Testis (tissue), 3 donors: ENCODE data around the gene CD109. TPM values are rescaled to one million over a fixed set of nuclear protein-coding genes. Genes with fewer than 3 reads are reported as not detected.

Experiments used
- DNase-seq: peaks from one replicate; pipeline ENCODE4 v3.0.0-alpha.2; 2019
- H3K27ac ChIP-seq, 2 donors: fragments of 200-600 bp; sonication (generic); one replicate each; pipeline ENCODE4 v1.5.1; 2019
- H3K27me3 ChIP-seq: fragments of 200-600 bp; sonication (generic); one replicate; pipeline ENCODE4 v1.5.1; 2019
- H3K36me3 ChIP-seq: fragments of 200-600 bp; sonication (generic); one replicate; pipeline ENCODE4 v1.5.1; 2017; ENCODE audit warnings: low read depth; ENCODE audit errors: missing control alignments
- H3K4me1 ChIP-seq: fragments of 200-600 bp; sonication (generic); one replicate; pipeline ENCODE4 v1.5.1; 2019
- H3K4me3 ChIP-seq, 2 donors: fragments of 200-600 bp; sonication (generic); one replicate each; pipeline ENCODE4 v1.5.1; 2017 to 2019
- H3K9me3 ChIP-seq: fragments of 200-600 bp; sonication (generic); one replicate; pipeline ENCODE4 v1.5.1; 2017
- POLR2A ChIP-seq: fragments of 450-650 bp; IDR thresholded peaks from one replicate; pipeline ENCODE4 v1.6.1; 2017; ENCODE audit warnings: antibody characterized with exemption, mild to moderate bottlenecking, moderate library complexity
- WGBS, 2 donors: methylation state at CpG; one replicate each; pipeline ENCODE4 v1.1.5; 2018; 5-methylcytosine and 5-hydroxymethylcytosine counted together
- intact Hi-C: fragments of 100-400 bp; cut with DNase I; formaldehyde crosslinking; loops from one replicate; pipeline ENCODE4 v1.15.1; 2023; ENCODE audit warnings: low total_unique reads
- polyA plus RNA-seq: library from polyadenylated mRNA; stranded (reverse); fragments of 350-450 nt; fragmentation: Illumina TruSeq; extraction: RNeasy Lipid Tissue Mini Kit (QIAGEN cat#74804); gene quantifications from one replicate; pipeline ENCODE4 v1.2.3, GENCODE V29; 2014; ENCODE audit warnings: low read depth, low replicate concordance; ENCODE audit not compliant: insufficient read depth
- total RNA-seq, 2 donors: library from RNA; depleted of rRNA; stranded (reverse); fragments of >200 nt; gene quantifications; one replicate each; pipeline ENCODE4 v1.2.3, GENCODE V29; 2016
- TF ChIP-seq, protein P1 (sequence below), 3 experiments: fragments of 450-650 bp in 2 of 3; fragments of 200-600 bp in 1 of 3; sonication (generic) in 1 of 3; IDR thresholded peaks; one replicate each; pipeline ENCODE4 v1.5.1; 2016 to 2019; ENCODE audit warnings: antibody characterized with exemption in 3 of 3, mild to moderate bottlenecking in 2 of 3, moderate library complexity in 1 of 3

CD109 gene
- total and polyA plus RNA-seq, 3 donors from 2014 or later = 4.0 to 7.0 (median 5.4) TPM

GRCh38 chr6:73704260-73704659 is 8.3 kb downstream of the CD109 start:
- TF ChIP-seq, protein P1, sequence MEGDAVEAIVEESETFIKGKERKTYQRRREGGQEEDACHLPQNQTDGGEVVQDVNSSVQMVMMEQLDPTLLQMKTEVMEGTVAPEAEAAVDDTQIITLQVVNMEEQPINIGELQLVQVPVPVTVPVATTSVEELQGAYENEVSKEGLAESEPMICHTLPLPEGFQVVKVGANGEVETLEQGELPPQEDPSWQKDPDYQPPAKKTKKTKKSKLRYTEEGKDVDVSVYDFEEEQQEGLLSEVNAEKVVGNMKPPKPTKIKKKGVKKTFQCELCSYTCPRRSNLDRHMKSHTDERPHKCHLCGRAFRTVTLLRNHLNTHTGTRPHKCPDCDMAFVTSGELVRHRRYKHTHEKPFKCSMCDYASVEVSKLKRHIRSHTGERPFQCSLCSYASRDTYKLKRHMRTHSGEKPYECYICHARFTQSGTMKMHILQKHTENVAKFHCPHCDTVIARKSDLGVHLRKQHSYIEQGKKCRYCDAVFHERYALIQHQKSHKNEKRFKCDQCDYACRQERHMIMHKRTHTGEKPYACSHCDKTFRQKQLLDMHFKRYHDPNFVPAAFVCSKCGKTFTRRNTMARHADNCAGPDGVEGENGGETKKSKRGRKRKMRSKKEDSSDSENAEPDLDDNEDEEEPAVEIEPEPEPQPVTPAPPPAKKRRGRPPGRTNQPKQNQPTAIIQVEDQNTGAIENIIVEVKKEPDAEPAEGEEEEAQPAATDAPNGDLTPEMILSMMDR (IDR thresholded peaks at IDR 0.05) = no peak
- no peak for TF ChIP-seq POLR2A
- H3K36me3 ChIP-seq = no peaks in the 10 kb centered on the region
- no peaks in the 10 kb centered on the region for H3K27me3 ChIP-seq
- H3K4me1 ChIP-seq = no peaks in the 10 kb centered on the region
- WGBS, 2 donors = 87 to 88% methylated on average over 8 of the region's 8 CpGs
- no peaks in the 10 kb centered on the region for H3K9me3 ChIP-seq
- no peak overlapping the region for H3K4me3 ChIP-seq
- DNase-seq = no peak
- H3K27ac ChIP-seq = no peak overlapping the region
- intact Hi-C loops = no loop called here

GRCh38 chr6:73704798-73705197 is 8.8 kb downstream of the CD109 start:
- Histone ChIP-seq H3K4me1 (no peaks in the 10 kb centered on the region), H3K27me3 (no peaks in the 10 kb centered on the region), H3K27ac (no peak overlapping the region), H3K4me3 (no peak overlapping the region), H3K9me3 (no peaks in the 10 kb centered on the region), H3K36me3 (no peaks in the 10 kb centered on the region)
- TF ChIP-seq, protein P1 (IDR thresholded peaks at IDR 0.05) = no peak
- TF ChIP-seq POLR2A = no peak
- 69 to 78% methylated on average over 4 of the region's 4 CpGs for WGBS, 2 donors
- intact Hi-C loops = no loop called here
- DNase-seq = no peak

DNA sequence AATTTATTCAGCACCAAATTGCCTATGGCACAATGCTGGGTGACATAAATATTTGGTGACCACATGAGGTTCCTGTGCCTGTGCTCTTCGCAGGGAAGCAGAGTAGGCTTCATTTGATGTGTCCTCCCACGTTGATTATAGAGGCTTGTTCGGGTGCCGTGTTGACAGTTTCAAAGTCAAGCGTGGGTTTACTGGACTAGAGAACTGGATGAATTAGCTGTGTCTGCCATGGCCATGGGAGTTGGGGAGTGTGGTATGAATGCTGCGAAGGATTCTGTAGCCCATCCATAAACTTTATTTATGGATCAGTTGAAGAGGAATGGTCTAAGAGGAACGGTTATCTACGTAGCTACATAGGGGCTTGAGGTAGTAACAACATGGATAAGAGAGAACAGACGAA is 11.0 kb downstream of the CD109 start:
- TF ChIP-seq POLR2A = no peak
- TF ChIP-seq, protein P1 (IDR thresholded peaks at IDR 0.05) = no peak
- Histone ChIP-seq H3K4me3 (no peak overlapping the region), H3K4me1 (no peaks in the 10 kb centered on the region), H3K9me3 (no peaks in the 10 kb centered on the region), H3K27me3 (no peaks in the 10 kb centered on the region), H3K27ac (no peak overlapping the region), H3K36me3 (no peaks in the 10 kb centered on the region)
- WGBS, 2 donors = 90% methylated on average over 9 of the region's 9 CpGs
- no peak for DNase-seq
- intact Hi-C loops = no loop called here

- intact Hi-C loops = no loop called here
- no peaks in the 10 kb centered on the region for H3K36me3 ChIP-seq
- no peaks in the 10 kb centered on the region for H3K9me3 ChIP-seq
- no peaks in the 10 kb centered on the region for H3K27me3 ChIP-seq
- H3K4me1 ChIP-seq = no peaks in the 10 kb centered on the region
- H3K27ac ChIP-seq = no peak overlapping the region
- TF ChIP-seq, protein P1 (IDR thresholded peaks at IDR 0.05) = no peak
- TF ChIP-seq POLR2A = no peak
- H3K4me3 ChIP-seq = no peak overlapping the region
- 81 to 91% methylated on average over 2 of the region's 2 CpGs for WGBS, 2 donors
- no peak for DNase-seq
Observed at GRCh38 chr6:73710470-73710869, 14.5 kb downstream of the CD109 start.

DNA sequence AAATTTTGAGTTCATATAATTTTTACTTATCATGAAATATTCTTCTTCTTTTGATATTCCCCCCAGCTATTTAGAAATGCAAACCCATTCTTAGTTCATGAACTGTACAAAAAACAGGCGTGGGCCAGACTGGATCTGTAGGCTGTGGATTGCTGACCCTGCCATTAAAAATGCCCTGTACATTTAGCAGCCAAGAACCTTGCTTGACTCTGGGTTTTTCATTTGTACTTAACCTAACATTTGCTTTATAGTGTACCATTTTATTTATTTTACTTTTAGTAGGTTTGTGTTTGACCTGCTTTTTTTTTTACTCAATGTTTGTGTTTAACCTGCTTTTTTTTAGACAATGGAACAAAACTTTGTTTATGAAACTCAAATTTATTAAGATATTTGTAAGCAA is 14.9 kb downstream of the CD109 start:
- intact Hi-C loops = no loop called here
- no peaks in the 10 kb centered on the region for H3K36me3 ChIP-seq
- TF ChIP-seq POLR2A = no peak
- TF ChIP-seq, protein P1 (IDR thresholded peaks at IDR 0.05) = no peak
- no peak overlapping the region for H3K4me3 ChIP-seq
- no peak for DNase-seq
- no peaks in the 10 kb centered on the region for H3K27me3 ChIP-seq
- no peak overlapping the region for H3K27ac ChIP-seq
- no peaks in the 10 kb centered on the region for H3K4me1 ChIP-seq
- H3K9me3 ChIP-seq = no peaks in the 10 kb centered on the region
- 87 to 91% methylated on average over 1 of the region's 1 CpG for WGBS, 2 donors
